Head of caudate nucleus (tissue), 42 donors: ENCODE data around the gene PAFAH1B1.
"Not testable (repeated sequence)": the region's sequence is repeated elsewhere in the genome, so short reads cannot be mapped to it uniquely, and the experiment has no call there.

ENCODE experiments used
- DNase-seq, 42 donors: peaks; one replicate each; pipeline versions ENCODE4 v3.0.0 to v3.0.0-alpha.2; 2020 to 2021; ENCODE audit warnings: mixed read lengths in 7 of 42
- intact Hi-C: fragments of 100-400 bp; cut with DNase I; formaldehyde crosslinking; loops from one replicate; pipeline ENCODE4 v1.15.0; 2022

Gene PAFAH1B1

GRCh38 chr17:2591040-2591640 is 2.3 kb upstream of the PAFAH1B1 start:
- intact Hi-C loops = loop anchor here (5.0 to 10.0 kb wide), 3 partner anchors 76 to 199 kb away; partner anchors contain the start of genes CLUH and METTL16
- DNase-seq = peak in 1 of 42 donors; percentile 30

- DNase-seq = peak; percentile 46 to 93 (median 84)
- intact Hi-C loops = loop anchor here (5.0 to 10.0 kb wide), 3 partner anchors 79 to 202 kb away; partner anchors contain the start of genes CLUH and METTL16
These were observed 617 bp downstream of the PAFAH1B1 start for GRCh38 chr17:2593821-2594721.

- peak in 2 of 42 donors; percentile 28 to 35 for DNase-seq
- intact Hi-C loops = loop anchor here (5.0 to 10.0 kb wide), 3 partner anchors 80 to 203 kb away; partner anchors contain the start of genes CLUH and METTL16
These were observed 1.5 kb downstream of the PAFAH1B1 start for GRCh38 chr17:2594722-2595599.

DNA sequence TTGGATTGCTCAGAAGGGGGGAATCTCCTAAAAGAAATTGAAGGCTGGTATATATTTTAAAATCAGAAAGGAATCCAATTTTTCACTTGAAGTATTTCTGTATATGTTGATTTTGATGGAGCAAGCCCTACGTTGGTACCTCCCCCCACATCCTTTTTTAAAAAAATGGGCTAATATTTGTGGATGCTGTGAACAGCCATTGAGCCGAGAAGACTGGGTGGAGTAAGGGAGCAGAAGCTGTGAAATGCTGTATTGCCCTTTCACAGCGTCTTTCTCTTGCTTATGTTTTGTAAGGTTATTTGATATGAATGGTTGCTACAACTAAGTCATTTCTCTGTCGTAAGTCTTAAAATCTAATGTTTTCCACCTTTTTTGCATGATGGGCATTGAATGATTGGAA is 2.3 kb downstream of the PAFAH1B1 start:
- peak in 3 of 42 donors; percentile 4 to 36 (median 9) for DNase-seq
- intact Hi-C loops = loop anchor here (10.0 kb wide), 2 partner anchors 81 to 119 kb away; partner anchors contain the start of genes CLUH and METTL16

DNA sequence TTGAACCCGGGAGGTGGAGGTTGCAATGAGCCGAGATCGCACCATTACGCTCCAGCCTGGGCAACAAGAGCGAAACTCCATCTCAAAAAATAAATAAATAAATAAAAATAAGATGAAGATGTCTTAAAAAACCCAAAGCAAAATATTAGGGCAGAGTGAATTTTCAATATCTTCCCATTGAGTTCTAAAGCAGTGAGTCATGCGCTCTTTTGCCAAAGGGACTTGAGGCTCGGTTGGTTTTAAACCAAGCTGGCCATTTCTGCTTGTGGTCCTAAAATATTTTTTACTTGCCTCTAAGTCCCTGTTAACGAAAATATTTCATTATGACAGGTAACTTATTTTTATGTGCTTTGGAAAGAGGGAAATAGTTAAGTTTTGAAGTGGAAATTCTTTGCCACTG is 4.7 kb downstream of the PAFAH1B1 start:
- intact Hi-C loops = loop anchor here (10.0 kb wide), 2 partner anchors 83 to 117 kb away; partner anchors contain the start of genes CLUH and METTL16
- DNase-seq = peak in 2 of 42 donors; percentile 4 to 36

DNA sequence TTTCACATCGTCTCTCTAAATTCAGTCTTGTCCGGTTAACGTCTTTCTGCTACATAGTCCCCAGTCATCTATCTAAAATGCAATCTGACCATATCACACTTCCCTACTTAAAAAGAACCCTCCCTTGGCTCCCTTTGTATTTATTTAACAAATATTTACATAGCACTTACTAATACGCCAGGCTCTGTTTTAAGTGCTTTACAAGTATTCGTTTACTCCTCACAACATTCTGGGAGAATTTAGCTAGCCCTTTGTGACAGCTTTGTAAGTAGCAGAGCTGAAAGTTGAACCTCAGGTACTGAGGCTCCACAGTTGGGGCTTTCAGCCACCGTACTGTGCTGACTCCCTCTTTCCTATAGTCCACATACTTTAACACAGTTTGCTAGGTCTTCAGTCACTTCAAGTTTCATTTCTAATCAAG is 9.2 kb downstream of the PAFAH1B1 start:
- DNase-seq = peak in 1 of 42 donors; percentile 13
- intact Hi-C loops = no loop called here

DNA sequence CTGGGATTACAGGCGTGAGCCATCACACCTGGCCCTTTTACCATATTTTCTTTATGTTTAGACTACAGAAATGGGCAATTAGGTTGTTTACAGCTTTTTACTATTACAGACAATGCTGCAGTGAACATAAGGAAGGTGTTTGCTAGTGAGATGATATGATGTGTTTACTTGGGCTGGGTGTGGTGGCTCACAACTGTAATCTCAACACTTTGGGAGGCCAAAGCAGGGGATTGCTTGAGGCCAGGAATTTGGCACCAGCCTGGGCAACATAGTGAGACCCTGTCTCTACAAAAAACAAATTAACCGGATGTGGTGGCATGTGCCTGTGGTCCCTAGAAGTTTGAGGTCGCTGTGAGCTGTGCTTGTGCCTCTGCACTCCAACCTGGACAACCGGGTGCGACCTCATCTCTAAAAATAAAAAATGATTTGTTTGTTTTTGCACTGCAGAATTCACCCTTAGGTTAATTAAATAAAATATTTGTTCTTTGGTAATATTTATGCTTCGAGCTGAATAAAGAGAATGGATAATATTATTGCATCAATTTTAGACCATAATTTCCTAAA is 15.0 kb downstream of the PAFAH1B1 start:
- DNase-seq = no peak
- intact Hi-C loops = no loop called here

DNA sequence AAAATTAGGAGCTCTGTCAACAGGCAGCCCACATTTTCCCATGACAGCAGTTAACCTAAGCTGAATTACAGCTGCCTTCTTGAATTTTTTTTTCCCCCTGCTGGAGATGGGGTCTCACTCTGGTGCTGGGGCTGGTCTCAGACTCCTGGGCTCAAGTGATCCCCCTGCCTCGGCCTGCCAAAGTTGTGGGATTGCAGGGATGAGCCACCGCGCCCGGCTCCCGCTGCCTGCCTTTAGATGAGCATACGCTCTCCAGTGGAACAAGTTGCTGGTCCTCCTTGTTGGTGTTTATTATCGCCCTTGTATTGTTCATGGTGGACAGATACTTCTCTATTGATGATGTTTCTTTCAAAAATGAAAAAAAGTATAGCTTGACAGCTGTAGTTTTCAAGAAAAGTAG is 15.6 kb downstream of the PAFAH1B1 start:
- no peak for DNase-seq
- intact Hi-C loops = no loop called here

DNA sequence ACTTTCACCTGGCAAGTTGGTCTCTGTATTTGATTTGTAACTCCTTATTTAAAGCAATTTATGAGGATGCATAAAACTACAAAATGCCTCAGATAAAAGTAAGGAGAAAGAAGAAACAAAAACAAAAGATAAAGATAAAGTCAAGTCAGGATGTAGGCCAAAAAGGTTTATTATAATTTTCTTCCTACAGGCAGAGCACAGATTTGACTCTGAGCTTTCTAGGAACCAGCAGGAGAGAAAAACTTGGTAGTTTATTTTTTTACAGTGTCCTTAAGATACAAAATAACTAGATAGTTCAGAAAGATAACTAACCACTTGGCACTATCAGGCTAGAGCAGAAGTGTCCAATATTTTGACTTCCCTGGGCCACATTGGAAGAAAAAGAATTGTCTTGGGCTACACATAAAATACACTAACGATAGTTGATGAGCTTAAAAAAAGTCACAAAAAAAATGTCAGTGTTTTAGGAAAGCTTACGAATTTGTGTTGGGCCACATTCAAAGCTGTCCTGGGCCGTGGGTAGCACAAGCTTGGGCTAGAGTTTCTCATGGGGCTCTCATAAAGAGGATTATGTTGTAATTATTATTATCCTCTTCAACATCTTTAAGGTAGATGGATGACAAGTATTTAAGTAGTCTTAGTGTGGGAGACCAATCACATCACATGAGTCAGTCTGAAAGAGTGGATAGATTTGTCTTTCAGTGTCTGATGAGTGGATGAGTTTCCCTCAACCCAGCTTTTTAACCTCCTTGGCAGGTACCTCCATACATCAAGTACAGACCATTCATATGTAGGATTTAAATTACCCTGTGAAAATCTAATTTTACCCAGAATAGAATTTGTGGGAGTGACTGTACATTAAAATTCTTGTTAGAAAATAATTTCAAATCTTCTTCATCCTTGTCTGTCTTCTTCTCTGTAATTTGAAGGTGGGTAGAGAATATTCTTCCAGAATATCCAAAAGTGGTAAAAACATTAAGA is 17.0 kb downstream of the PAFAH1B1 start:
- DNase-seq = peak in 1 of 42 donors; percentile 30
- intact Hi-C loops = no loop called here

DNA sequence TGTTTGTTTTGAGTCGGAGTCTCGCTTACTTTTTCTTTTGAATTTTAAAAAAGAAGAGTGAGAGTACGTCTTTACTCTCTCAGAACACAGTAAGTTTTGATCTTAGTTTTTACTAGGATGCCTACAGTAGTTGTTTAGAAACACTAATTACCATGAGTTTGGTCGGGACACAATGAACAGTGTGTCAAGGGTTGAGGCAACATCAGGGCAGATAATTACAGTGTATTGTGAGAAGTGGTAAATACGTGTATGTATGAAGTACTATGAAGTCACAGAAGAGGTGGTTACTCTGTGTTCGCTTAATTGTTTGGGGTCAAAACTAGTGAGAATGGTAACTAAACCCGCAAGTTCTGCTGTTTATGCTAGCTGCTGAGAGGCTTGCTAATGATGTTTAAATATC is 18.2 kb downstream of the PAFAH1B1 start:
- DNase-seq = no peak
- intact Hi-C loops = no loop called here

- no peak for DNase-seq
- intact Hi-C loops = no loop called here
These were observed 19.2 kb downstream of the PAFAH1B1 start for GRCh38 chr17:2612630-2613029.

GRCh38 chr17:2613089-2613808 is 19.8 kb downstream of the PAFAH1B1 start:
- intact Hi-C loops = no loop called here
- DNase-seq = no peak

DNA sequence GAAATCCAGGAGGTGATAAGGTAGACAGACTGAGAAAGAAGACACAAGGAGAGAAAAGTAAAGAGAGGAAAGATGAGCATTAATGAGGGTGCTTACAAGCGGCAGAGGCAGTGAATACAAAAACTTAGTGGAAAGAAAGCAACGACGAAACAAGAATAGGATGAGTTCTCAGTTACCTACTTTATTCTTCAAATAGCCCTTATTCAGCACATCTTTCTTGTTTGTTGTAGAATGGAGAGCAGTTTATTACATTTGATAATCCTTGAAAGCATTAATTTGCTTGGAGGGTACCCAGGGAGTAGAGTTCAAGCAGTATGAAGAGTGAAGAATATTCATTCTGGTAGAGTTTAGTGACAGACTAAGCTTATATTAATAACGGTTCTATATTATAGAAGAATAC is 22.4 kb downstream of the PAFAH1B1 start:
- intact Hi-C loops = no loop called here
- no peak for DNase-seq

DNA sequence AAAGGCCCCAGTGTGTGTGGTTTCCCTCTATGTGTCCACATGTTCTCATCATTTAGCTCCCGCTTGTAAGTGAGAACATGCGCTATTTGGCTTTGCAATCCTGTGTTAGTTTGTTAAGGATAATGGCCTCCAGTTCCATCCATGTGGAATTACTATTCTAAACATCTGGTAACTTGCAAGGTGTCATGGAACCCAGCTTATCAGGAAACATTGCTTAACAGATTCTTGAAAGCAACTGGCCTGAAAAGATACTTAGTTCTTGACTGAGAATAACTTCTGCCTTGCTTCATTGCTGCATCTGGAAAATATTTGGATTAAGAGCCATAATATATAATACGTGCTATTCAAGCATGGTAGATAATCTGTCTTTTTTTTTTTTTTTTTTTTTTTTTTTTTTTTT is 27.8 kb downstream of the PAFAH1B1 start:
- intact Hi-C loops = no loop called here
- DNase-seq = no peak

- intact Hi-C loops, DNase-seq: not testable (repeated sequence)
These were observed 28.5 kb downstream of the PAFAH1B1 start for GRCh38 chr17:2621951-2622405.

GRCh38 chr17:2622721-2623301 is 29.4 kb downstream of the PAFAH1B1 start:
- DNase-seq, intact Hi-C loops: not testable (repeated sequence)
